OCI-M2 (cell line): Measurements from ENCODE around the gene NKPD1.

Source experiments
- DNase-seq: peaks from one replicate; lab custom pipeline; 2025; ENCODE audit not compliant: unreplicated experiment; lab: John Stamatoyannopoulos, UW

Gene NKPD1, protein sequence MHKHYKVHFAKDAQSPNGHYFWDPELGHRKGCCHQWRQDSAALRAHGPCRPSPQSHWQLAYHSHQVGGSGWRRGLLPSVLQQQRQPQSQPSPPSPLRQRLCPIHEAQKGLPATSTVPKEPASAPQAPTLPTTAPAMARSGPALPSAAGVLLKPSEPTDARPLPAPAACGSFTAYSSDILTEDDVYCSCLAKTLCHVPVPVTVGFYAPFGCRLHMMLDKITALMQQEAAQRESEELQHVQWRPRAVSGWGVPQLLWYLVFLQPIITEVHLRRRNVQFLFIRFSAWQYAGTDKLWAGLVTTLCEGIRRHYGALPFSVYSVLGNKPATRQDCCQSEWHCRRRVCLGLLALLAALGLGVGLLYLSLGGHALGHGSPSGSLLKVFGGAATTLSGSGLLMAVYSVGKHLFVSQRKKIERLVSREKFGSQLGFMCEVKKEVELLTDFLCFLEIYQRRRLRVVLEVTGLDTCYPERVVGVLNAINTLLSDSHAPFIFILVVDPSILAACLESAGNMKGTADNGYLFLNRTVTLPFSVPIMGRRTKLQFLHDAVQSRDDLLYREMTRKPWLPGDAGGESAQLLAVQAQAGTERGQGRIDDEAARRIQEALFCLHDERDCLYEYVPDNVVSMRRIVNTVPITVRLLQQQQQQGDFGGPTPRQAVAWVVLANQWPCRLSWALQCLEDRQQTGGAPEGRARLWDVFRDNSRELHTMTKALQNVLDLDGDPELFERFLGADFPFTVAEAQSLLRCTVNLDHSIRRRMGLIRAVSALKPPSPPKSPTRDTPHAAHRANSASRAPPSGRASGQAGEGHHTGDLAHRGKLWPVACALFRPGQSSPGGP

DNA sequence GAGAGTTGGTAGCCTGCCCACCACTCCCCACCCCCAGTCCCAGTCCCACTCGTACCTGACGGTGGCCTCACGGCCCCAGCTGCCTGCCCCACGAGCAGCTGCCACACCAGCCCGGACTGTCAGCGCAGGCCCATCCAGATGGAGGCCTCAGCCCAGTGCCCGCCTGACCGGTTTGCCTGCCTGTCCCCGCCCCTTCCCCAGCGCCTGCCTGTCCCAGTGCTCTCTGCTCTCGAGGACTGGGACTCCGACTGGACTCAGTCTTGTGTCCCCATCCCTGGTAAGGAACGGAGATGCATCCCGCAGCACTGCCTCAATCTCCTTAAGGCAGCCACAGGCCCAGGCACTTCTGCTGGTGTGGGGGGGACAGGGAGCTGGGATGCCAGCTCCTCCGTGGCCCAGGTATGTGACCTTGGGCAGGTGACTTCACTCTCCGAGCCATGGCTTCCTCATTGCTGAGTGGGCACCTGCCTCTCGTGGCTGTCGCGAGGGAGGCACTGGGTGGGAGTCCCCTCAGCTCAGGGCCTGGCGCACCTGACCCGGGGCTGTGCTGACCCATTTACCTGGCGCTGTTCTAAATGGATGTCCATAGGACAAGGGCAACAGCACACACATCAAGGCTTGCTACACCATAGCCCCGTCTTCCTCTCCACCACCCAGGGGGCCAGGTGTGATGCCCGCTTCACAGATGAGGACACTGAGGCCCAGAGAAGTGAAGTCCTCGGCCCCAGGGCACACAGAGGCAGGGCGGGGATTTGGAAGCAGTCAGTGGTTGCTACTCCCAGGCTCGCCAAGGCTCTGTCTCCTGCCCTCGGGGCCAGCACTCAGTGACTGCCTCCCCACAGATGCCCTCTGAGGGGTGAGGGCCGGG is at the start of gene NKPD1:
TSS of gene NKPD1 (minus strand) at position 113 of the 868 bp plus-strand sequence. CDS start 832 bp downstream, outside the sequence.
- DNase-seq, result no peak

GRCh38 chr19:45206328-45206727 is 45.5 kb upstream of the NKPD1 start:
- DNase-seq, result no peak

- DNase-seq, result no peak
Measured at GRCh38 chr19:45205810-45206209, 45.0 kb upstream of the NKPD1 start.

DNA sequence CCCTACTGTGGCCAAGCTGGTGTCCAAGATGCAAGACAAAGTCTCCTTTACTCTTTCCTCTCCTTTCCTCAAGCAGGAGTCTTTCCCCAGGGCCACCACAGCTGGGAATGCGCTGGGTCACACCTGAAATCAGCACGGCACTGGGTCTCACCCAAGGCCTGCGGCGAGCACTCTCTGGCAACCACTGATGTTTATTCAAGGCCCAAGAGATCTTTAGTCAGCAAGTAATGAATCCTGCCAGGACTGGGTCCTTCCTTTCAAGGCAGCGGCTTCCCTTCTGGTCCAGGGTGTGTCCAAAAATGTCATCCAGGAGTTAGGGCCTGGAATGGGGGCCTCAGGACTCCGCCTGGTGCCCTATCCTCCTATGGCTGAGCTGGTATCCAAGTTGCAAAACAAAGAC is 41.9 kb upstream of the NKPD1 start:
- DNase-seq, result no peak

GRCh38 chr19:45200568-45200967 is 39.8 kb upstream of the NKPD1 start:
- no peak for DNase-seq

GRCh38 chr19:45195764-45196163 is 35.0 kb upstream of the NKPD1 start:
- DNase-seq, result no peak

- DNase-seq, result no peak
Measured at GRCh38 chr19:45191375-45191774, 30.6 kb upstream of the NKPD1 start.

GRCh38 chr19:45189971-45190370 is 29.2 kb upstream of the NKPD1 start:
- DNase-seq, result no peak

DNA sequence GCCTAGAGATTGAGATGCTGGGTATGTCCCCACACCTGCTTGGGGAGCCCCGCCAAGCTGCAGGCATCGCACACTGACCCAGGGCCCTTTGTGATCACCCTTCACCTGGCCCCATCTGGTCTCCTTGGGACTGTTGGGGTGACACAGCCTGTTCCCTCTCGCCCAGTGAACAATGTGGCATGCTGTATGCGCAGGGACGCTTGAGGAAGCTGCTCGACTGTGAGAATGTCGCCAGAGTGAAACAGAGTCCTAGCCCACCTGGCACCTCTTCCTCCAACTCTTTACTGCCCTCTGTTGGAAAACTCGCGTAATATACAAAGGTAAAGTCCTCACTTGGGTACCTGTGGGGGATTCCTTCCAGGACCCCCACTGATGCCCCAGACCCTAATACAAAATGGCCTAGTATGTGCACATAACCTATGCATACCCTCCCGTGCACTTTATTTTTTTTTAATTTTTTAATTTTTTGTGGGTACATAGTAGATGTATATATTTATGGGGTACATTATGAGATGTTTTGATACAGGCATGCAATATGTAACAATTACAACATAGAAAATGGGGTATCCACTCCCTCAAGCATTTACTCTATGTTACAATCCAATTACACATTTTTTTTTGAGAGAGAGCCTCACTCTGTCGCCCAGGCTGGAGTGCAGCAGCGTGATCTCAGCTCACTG is 26.8 kb upstream of the NKPD1 start:
- DNase-seq, result no peak

DNA sequence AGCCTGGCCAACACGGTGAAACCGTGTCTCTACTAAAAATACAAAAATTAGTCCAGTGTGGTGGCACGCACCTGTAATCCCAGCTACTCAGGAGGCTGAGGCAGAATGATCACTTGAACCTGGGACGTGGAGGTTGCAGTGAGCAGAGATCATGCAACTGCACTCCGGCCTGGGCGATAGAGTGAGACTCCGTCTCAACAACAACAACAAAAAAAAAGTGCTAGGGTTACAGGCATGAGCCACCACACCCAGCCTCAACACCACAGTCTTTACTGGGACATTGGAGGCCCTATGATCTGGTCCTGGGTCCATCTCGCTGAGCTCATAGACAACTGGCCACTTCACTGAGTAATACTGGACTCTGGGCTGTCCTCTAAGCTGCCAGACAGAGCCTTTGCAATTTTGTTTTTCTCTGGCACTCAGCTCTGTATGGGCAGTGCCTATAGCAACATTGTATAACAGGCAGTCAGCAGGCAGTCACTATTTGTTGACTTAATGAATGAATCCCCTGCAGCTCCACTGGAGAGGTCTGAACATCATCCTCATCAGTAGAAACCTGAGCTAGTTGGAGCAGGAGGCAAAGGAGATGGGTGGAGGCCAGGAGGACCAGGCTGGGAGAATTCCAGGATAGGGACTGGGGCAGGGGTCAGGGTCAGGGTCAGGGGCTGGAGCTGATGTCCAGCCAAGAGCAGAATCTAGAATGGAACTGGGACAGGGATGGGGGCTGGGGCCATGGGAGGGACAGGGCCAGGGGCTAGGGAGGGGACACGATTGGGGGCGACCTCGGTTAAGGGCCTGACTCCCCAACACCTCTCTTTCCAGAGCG is 25.9 kb upstream of the NKPD1 start:
- no peak for DNase-seq

GRCh38 chr19:45184115-45184514 is 23.3 kb upstream of the NKPD1 start:
- no peak for DNase-seq

GRCh38 chr19:45182758-45183157 is 22.0 kb upstream of the NKPD1 start:
- DNase-seq, result no peak

DNA sequence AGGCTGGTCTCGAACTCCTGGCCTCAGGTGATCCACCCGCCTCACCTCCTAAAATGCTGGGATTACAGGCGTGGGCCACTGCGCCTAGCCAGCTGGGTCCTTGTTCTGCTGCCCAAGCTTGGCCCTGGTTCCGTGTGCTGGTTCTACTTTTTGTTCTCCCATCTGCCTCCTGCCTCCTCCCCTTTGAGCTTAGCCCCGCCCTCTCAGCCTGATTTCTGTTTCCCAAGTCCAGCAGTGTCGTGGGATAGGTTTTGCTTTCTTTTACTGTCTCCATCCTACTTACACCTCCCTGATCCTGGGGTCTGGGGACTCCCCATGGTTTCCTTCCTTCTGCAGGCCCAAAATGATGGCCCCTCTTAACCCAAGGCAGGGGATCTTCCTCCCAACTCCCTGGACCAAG is 20.2 kb upstream of the NKPD1 start:
- DNase-seq, result no peak

DNA sequence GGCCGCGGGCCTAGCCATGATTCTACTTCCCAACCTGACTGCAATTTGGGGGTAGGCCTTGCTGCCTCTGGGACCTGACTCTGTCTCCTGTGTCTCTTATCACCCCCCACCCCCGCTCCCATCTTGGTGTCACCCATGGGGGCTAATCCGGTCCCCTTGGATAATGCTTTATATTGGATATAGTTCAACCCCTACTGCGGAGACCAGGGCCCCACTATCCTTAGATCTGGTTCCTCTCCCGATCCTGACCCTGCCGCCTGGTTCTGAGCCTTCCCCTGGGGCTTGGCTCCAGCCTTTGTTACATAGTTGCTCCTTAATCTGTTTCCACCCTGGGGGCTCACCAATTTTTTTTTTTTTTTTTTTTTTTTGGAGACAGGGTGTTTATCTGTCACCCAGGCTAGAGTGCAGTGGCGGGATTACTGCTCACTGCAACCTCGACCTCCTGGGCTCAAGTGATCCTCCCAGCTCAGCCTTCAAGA is 19.1 kb upstream of the NKPD1 start:
- no peak for DNase-seq

DNA sequence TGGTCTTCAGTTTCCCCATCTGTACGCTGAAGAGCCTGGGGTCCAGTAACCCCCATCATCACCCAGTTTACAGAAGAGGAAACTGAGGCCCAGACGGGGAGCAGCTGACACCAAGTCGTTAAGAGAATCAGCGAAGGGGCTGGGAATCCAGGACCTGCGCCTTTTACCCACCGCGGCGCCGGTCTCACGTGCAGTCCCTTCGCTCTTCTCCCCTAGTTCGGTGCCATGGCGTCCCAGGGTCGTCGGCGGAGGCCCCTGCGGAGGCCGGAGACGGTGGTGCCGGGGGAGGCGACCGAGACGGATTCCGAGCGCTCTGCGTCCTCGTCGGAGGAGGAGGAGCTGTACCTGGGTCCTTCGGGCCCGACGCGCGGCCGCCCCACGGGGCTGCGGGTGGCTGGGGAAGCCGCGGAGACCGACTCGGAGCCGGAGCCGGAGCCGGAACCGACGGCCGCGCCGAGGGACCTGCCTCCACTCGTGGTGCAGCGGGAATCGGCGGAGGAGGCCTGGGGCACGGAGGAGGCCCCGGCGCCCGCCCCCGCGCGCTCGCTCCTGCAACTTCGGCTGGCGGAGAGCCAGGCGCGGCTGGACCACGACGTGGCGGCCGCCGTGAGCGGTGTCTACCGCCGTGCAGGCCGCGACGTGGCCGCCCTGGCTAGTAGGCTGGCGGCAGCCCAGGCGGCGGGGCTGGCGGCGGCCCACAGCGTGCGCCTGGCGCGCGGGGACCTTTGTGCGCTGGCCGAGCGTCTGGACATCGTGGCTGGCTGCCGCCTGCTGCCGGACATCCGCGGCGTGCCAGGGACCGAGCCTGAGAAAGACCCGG is 18.5 kb upstream of the NKPD1 start:
- DNase-seq, result no peak

DNA sequence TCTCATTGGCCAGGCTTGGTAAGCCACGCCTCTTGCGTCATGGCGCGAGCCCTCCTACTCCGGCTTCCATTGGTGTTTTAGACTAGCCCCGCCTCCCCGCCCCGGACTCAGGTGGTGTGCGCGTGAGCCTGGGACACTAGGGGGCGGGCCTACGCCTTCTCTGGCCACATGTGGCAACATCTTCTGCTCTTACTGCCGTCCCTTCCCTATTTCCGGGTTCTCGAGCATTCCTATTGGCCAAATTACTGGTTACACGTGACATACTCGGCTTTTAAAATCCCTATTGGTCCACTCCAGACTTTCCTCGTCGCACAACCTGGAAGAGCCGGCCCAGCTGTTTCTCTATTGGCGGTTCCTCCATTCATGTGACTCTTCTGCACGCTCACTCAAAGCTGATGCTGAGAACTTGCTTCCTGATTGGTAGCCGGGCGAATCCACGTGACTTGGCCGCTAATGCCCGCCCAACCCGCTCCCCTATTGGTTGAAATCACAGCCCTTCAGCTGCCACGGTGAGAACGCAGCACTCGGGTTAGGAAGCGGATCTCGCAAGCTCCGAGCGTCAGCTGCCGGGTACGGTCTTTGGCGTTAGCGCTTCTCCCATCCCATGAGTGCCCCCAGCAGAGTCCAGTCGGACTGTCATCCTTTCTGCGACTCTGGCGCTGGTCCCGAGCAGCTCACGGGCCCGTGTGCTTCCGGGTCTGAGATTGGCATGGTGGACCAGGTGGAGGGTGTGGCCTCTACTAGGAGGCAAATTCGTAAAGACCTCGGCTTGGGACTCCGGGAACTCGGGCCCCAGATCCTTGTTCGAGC is 17.7 kb upstream of the NKPD1 start, which contains the start of gene BLOC1S3:
TSS of gene BLOC1S3 (plus strand) at position 523 of the 810 bp plus-strand sequence. CDS start 513 bp downstream, outside the sequence.
- DNase-seq, result peak; percentile 98

GRCh38 chr19:45177817-45178261 is 17.1 kb upstream of the NKPD1 start, which contains the start of gene TRAPPC6A:
TSS of gene TRAPPC6A (minus strand) at chr19:45178237. CDS start at chr19:45178218, 19 bp downstream.
- DNase-seq, result no peak
